IPS-NIHi11 (cell line): ENCODE data around the gene ANKMY1.

ENCODE experiments used
- DNase-seq: peaks from one replicate; pipeline ENCODE4 v3.0.0; 2012; ENCODE audit warnings: mixed read lengths, low spot score

The ANKMY1 gene

GRCh38 chr2:240594511-240595380, 37.0 kb upstream of the ANKMY1 start:
- DNase-seq: no peak

- DNase-seq: no peak
These were observed 36.1 kb upstream of the ANKMY1 start for GRCh38 chr2:240593703-240594451.

- no peak for DNase-seq
These were observed 35.4 kb upstream of the ANKMY1 start for GRCh38 chr2:240593026-240593702.

GRCh38 chr2:240591784-240592183, 34.0 kb upstream of the ANKMY1 start:
- DNase-seq: no peak

GRCh38 chr2:240591226-240591625, 33.4 kb upstream of the ANKMY1 start:
- no peak for DNase-seq

GRCh38 chr2:240590681-240591111, 32.9 kb upstream of the ANKMY1 start:
- no peak for DNase-seq

- no peak for DNase-seq
These were observed 32.2 kb upstream of the ANKMY1 start for GRCh38 chr2:240589850-240590525.

- DNase-seq: no peak
These were observed 31.6 kb upstream of the ANKMY1 start for GRCh38 chr2:240589375-240589774.

- no peak for DNase-seq
These were observed 30.9 kb upstream of the ANKMY1 start for GRCh38 chr2:240588669-240589068.

- DNase-seq: no peak
These were observed 30.3 kb upstream of the ANKMY1 start for GRCh38 chr2:240588006-240588655.

GRCh38 chr2:240586919-240587800, 29.4 kb upstream of the ANKMY1 start:
- peak; percentile 56 for DNase-seq

- DNase-seq: peak; percentile 98
These were observed 28.6 kb upstream of the ANKMY1 start, which contains the start of gene CAPN10 for GRCh38 chr2:240586198-240586918. CAPN10 (plus strand) TSS chr2:240586734; CDS start chr2:240586912, 178 bp downstream.

GRCh38 chr2:240585681-240586197, 28.0 kb upstream of the ANKMY1 start:
- DNase-seq: no peak

- DNase-seq: no peak
These were observed 27.3 kb upstream of the ANKMY1 start for GRCh38 chr2:240585101-240585500.

- DNase-seq: no peak
These were observed 26.8 kb upstream of the ANKMY1 start for GRCh38 chr2:240584486-240585031.

- no peak for DNase-seq
These were observed 26.0 kb upstream of the ANKMY1 start for GRCh38 chr2:240583774-240584173.

- DNase-seq: no peak
These were observed 25.0 kb upstream of the ANKMY1 start for GRCh38 chr2:240582781-240583180.

GRCh38 chr2:240581811-240582210, 24.0 kb upstream of the ANKMY1 start:
- no peak for DNase-seq
